Epithelial cell of esophagus (primary cell): ENCODE measurements around the gene PIK3R4.

Experiments
- DNase-seq: peaks from one replicate; pipeline ENCODE4 v3.0.0; 2010; ENCODE audit warnings: low read depth
- H3K4me3 ChIP-seq: 2 replicates; pipeline ENCODE4 v1.5.1; 2011; ENCODE audit warnings: mild to moderate bottlenecking, low read length, control low read depth
- CTCF ChIP-seq: IDR thresholded peaks from 2 replicates; pipeline ENCODE4 v1.5.1; 2011; ENCODE audit warnings: low read depth, mild to moderate bottlenecking, low read length, control low read depth, inconsistent platforms; ENCODE audit not compliant: insufficient read depth; ENCODE audit errors: missing control alignments

PIK3R4 gene

GRCh38 chr3:130648293-130648692 lies 98.3 kb downstream of the PIK3R4 start:
- no peak overlapping the region for H3K4me3 ChIP-seq
- TF ChIP-seq CTCF = no peak
- no peak for DNase-seq

- no peak for DNase-seq
- no peak overlapping the region for H3K4me3 ChIP-seq
- no peak for TF ChIP-seq CTCF
Observed at GRCh38 chr3:130645261-130645660, 101.4 kb downstream of the PIK3R4 start.

GRCh38 chr3:130644628-130645253 lies 101.9 kb downstream of the PIK3R4 start:
- no peak for TF ChIP-seq CTCF
- no peak overlapping the region for H3K4me3 ChIP-seq
- DNase-seq = peak; percentile 9

GRCh38 chr3:130640027-130640426 lies 106.6 kb downstream of the PIK3R4 start:
- DNase-seq = no peak
- no peak for TF ChIP-seq CTCF
- no peak overlapping the region for H3K4me3 ChIP-seq

- no peak for DNase-seq
Observed at GRCh38 chr3:130636480-130637234, 110.0 kb downstream of the PIK3R4 start.

GRCh38 chr3:130635978-130636377 lies 110.7 kb downstream of the PIK3R4 start:
- H3K4me3 ChIP-seq = no peak overlapping the region
- no peak for DNase-seq
- TF ChIP-seq CTCF = no peak

More at GRCh38 chr3:130636480-130637234, 110.0 kb downstream of the PIK3R4 start:
- H3K4me3 ChIP-seq = no peak overlapping the region
- TF ChIP-seq CTCF = no peak
